HEK293 (cell line): ENCODE results near the gene PHRF1.

Experiments
- PRDM1 ChIP-seq: fragments of 450-650 bp; formaldehyde crosslinking; IDR thresholded peaks from 2 replicates; pipeline ENCODE4; 2016; ENCODE audit warnings: missing biosample characterization, missing genetic modification characterization
- ZNF10 ChIP-seq: fragments of 450-650 bp; formaldehyde crosslinking; IDR thresholded peaks from 2 replicates; pipeline ENCODE4 v1.5.1; 2017; ENCODE audit warnings: missing biosample characterization, missing genetic modification characterization
- ZNF354C ChIP-seq: fragments of 450-650 bp; formaldehyde crosslinking; IDR thresholded peaks from 2 replicates; pipeline ENCODE4 v1.5.1; 2016; ENCODE audit warnings: missing biosample characterization, missing genetic modification characterization, low read depth, borderline replicate concordance

- TF ChIP-seq ZNF10 (tag by site-specific recombination) = no peak
- no peak for TF ChIP-seq PRDM1 (tag by site-specific recombination)
- no peak for TF ChIP-seq ZNF354C (tag by site-specific recombination)
These were observed 21.6 kb upstream of the PHRF1 start for GRCh38 chr11:554428-555226.
